HG02610 (cell line): Measurements from ENCODE around the gene CCDC158.
"Not testable (repeated sequence)": the region's sequence is repeated elsewhere in the genome, so short reads cannot be mapped to it uniquely, and the experiment has no call there.

ENCODE experiments used
- ATAC-seq: cut with Tn5 transposase; IDR thresholded peaks from one replicate; pipeline ENCODE4 v1.9.1; 2021; ENCODE audit warnings: mild to moderate bottlenecking, moderate library complexity; ENCODE audit not compliant: unreplicated experiment

Gene CCDC158

GRCh38 chr4:76430519-76431388 is 9.8 kb upstream of the CCDC158 start:
- no peak for ATAC-seq

- no peak for ATAC-seq
Observed at GRCh38 chr4:76429636-76430035, 8.7 kb upstream of the CCDC158 start.

- no peak for ATAC-seq
Observed at GRCh38 chr4:76426272-76426671, 5.3 kb upstream of the CCDC158 start.

- ATAC-seq, result not testable (repeated sequence)
Observed at GRCh38 chr4:76423159-76423558, 2.2 kb upstream of the CCDC158 start.

- ATAC-seq, result no peak
Observed at GRCh38 chr4:76420188-76420761, 666 bp downstream of the CCDC158 start.

- ATAC-seq, result no peak
Observed at GRCh38 chr4:76410636-76411035, 10.3 kb downstream of the CCDC158 start.

GRCh38 chr4:76407440-76408119 is 13.4 kb downstream of the CCDC158 start:
- ATAC-seq, result no peak

- ATAC-seq, result no peak
Observed at GRCh38 chr4:76406081-76406480, 14.9 kb downstream of the CCDC158 start.

- ATAC-seq, result no peak
Observed at GRCh38 chr4:76401654-76402053, 19.3 kb downstream of the CCDC158 start.

- no peak for ATAC-seq
Observed at GRCh38 chr4:76388160-76388908, 32.6 kb downstream of the CCDC158 start.

GRCh38 chr4:76386566-76387305 is 34.2 kb downstream of the CCDC158 start:
- no peak for ATAC-seq

GRCh38 chr4:76385974-76386373 is 35.0 kb downstream of the CCDC158 start:
- no peak for ATAC-seq

- ATAC-seq, result no peak
Observed at GRCh38 chr4:76384052-76384451, 36.9 kb downstream of the CCDC158 start.

GRCh38 chr4:76383001-76383400 is 37.9 kb downstream of the CCDC158 start:
- ATAC-seq, result no peak

GRCh38 chr4:76381986-76382385 is 39.0 kb downstream of the CCDC158 start:
- ATAC-seq, result no peak

GRCh38 chr4:76380561-76380960 is 40.4 kb downstream of the CCDC158 start:
- no peak for ATAC-seq

- ATAC-seq, result no peak
Observed at GRCh38 chr4:76377911-76378310, 43.0 kb downstream of the CCDC158 start.

- ATAC-seq, result no peak
Observed at GRCh38 chr4:76377481-76377901, 43.5 kb downstream of the CCDC158 start.

GRCh38 chr4:76376534-76376933 is 44.4 kb downstream of the CCDC158 start:
- ATAC-seq, result no peak

GRCh38 chr4:76375703-76376102 is 45.2 kb downstream of the CCDC158 start:
- ATAC-seq, result no peak
